ENCODE data around the gene GLRX3.

GRCh38 chr10:130191380-130191779 is 55.2 kb downstream of the GLRX3 start:
- TF ChIP-seq CTCF (IDR thresholded peaks at IDR 0.05; ENCODE audit: borderline replicate concordance, extremely low read depth, low read length, poor library complexity, severe bottlenecking) (no peak), EZH2 (IDR thresholded peaks at IDR 0.05; ENCODE audit: borderline replicate concordance, low read depth, low read length, severe bottlenecking) (no peak)
